CD4-positive, alpha-beta memory T cell (primary cell): ENCODE measurements around the gene SLC13A3. TPM values are rescaled to one million over a fixed set of nuclear protein-coding genes. Genes with fewer than 3 reads are reported as not detected.

Source experiments
- CTCF ChIA-PET: fragments of 350-600 bp; sonication (Branson Sonifier 250); formaldehyde crosslinking; loops from one replicate; lab custom pipeline; 2021; ENCODE audit warnings: inconsistent platforms; ENCODE audit not compliant: partially characterized antibody; lab: Charles Lee
- POLR2A ChIA-PET: fragments of 350-600 bp; sonication (Branson Sonifier 250); formaldehyde crosslinking; loops from one replicate; lab custom pipeline; 2021; ENCODE audit not compliant: partially characterized antibody; lab: Charles Lee
- DNase-seq, 5 donors: peaks; one replicate each; pipeline versions ENCODE4 v3.0.0 to v3.0.0-alpha.2; 2020 to 2022; ENCODE audit warnings: mixed read lengths in 1 of 5
- H3K27ac ChIP-seq: one replicate; pipeline ENCODE4 v1.7.0; 2013; ENCODE audit warnings: low read depth, low read length
- H3K27me3 ChIP-seq: 2 replicates; pipeline ENCODE4 v1.7.0; 2013; ENCODE audit warnings: mild to moderate bottlenecking, low read length, moderate library complexity; ENCODE audit not compliant: insufficient read depth
- H3K36me3 ChIP-seq: 2 replicates; pipeline ENCODE4 v1.7.0; 2013; ENCODE audit warnings: mild to moderate bottlenecking, low read length, moderate library complexity; ENCODE audit not compliant: insufficient read depth
- H3K4me1 ChIP-seq: 2 replicates; pipeline ENCODE4 v1.7.0; 2013; ENCODE audit warnings: mild to moderate bottlenecking, low read length, moderate library complexity; ENCODE audit not compliant: insufficient read depth
- H3K4me3 ChIP-seq, 2 donors: one replicate each; pipeline ENCODE4 v1.7.0; 2013; ENCODE audit warnings: low read length in 2 of 2, mild to moderate bottlenecking in 1 of 2
- H3K9me3 ChIP-seq, 2 donors: one replicate each; pipeline ENCODE4 v1.7.0; 2013; ENCODE audit warnings: low read length in 2 of 2, control low read depth in 1 of 2; ENCODE audit not compliant: control insufficient read depth in 1 of 2
- H3K27ac Mint-ChIP-seq, 7 donors: one replicate each; pipeline ENCODE4 v1.8.0; 2020 to 2021; ENCODE audit warnings: mixed read lengths in 7 of 7, mild to moderate bottlenecking in 6 of 7, inconsistent platforms in 3 of 7, moderate library complexity in 3 of 7
- H3K27me3 Mint-ChIP-seq, 2 donors: one replicate each; pipeline ENCODE4 v1.8.0; 2020 to 2021; ENCODE audit warnings: mixed read lengths in 2 of 2
- H3K36me3 Mint-ChIP-seq, 2 donors: one replicate each; pipeline ENCODE4 v1.8.0; 2020 to 2021; ENCODE audit warnings: mixed read lengths in 2 of 2, inconsistent platforms in 1 of 2, mild to moderate bottlenecking in 1 of 2
- H3K4me1 Mint-ChIP-seq, 4 donors: one replicate each; pipeline ENCODE4 v1.8.0; 2020 to 2021; ENCODE audit warnings: mixed read lengths in 4 of 4, mild to moderate bottlenecking in 1 of 4
- H3K4me3 Mint-ChIP-seq, 8 donors: one replicate each; pipeline ENCODE4 v1.8.0; 2020 to 2021; ENCODE audit warnings: mixed read lengths in 8 of 8, mild to moderate bottlenecking in 7 of 8, moderate library complexity in 6 of 8, inconsistent platforms in 3 of 8
- H3K9me3 Mint-ChIP-seq, 8 donors: one replicate each; pipeline ENCODE4 v1.8.0; 2020 to 2021; ENCODE audit warnings: mixed read lengths in 8 of 8, mild to moderate bottlenecking in 5 of 8, inconsistent platforms in 3 of 8, moderate library complexity in 1 of 8
- intact Hi-C: fragments of 100-400 bp; cut with micrococcal nuclease; formaldehyde crosslinking; loops from one replicate; pipeline ENCODE4 v1.15.1; 2023
- polyA plus RNA-seq, 2 donors: library from polyadenylated mRNA; unstranded; fragments of 300-500 nt; fragmentation: Illumina TruSeq; gene quantifications; one replicate each; pipeline ENCODE4 v1.2.3, GENCODE V29; 2021
- total RNA-seq, 2 experiments: library from RNA; stranded (reverse); gene quantifications; one replicate each; pipeline ENCODE4 v1.2.3, GENCODE V29; 2021

The SLC13A3 gene
- total and polyA plus RNA-seq, 4 experiments from 2014 or later = 0.36 TPM; not detected in 3

- no peaks in the 10 kb centered on the region for H3K36me3 Mint-ChIP-seq
Observed at GRCh38 chr20:46695892-46696291, 44.6 kb upstream of the SLC13A3 start.

GRCh38 chr20:46694484-46694883 lies 43.2 kb upstream of the SLC13A3 start:
- Mint-ChIP-seq H3K4me3 (no peak overlapping the region), H3K4me1 (peaks cover 5 to 11% (median 9%) of the 10 kb centered on the region in 4 donors), H3K36me3 (peaks cover 0 to 3% of the 10 kb centered on the region in 2 donors), H3K27me3 (peaks cover 7 to 17% of the 10 kb centered on the region in 2 donors), H3K9me3 (peaks cover 0 to 5% (median 0%) of the 10 kb centered on the region in 8 donors), H3K27ac (peak overlapping the region in 1 of 7 donors; percentile 12)
- ChIA-PET POLR2A (no interaction called here), CTCF (interaction anchor here (0.8 to 1.3 kb wide), 3 partner anchors 9 to 13 kb away, joined by 3 to 4 read pairs (median 3); no protein-coding TSS in a partner anchor)
- Histone ChIP-seq H3K9me3 (no peaks in the 10 kb centered on the region), H3K4me1 (peaks cover 6% of the 10 kb centered on the region), H3K36me3 (no peaks in the 10 kb centered on the region), H3K27ac (no peak overlapping the region), H3K27me3 (no peaks in the 10 kb centered on the region), H3K4me3 (no peak overlapping the region)
- DNase-seq = no peak
- intact Hi-C loops = no loop called here

More at GRCh38 chr20:46695892-46696291, 44.6 kb upstream of the SLC13A3 start:
- Histone ChIP-seq H3K4me1 (no peaks in the 10 kb centered on the region), H3K27me3 (no peaks in the 10 kb centered on the region), H3K4me3 (no peak overlapping the region), H3K27ac (no peak overlapping the region), H3K9me3 (no peaks in the 10 kb centered on the region), H3K36me3 (no peaks in the 10 kb centered on the region)
- Mint-ChIP-seq H3K9me3 (peaks cover 0 to 5% (median 0%) of the 10 kb centered on the region in 8 donors), H3K27me3 (peaks cover 12 to 27% of the 10 kb centered on the region in 2 donors), H3K4me1 (peaks cover 0 to 7% (median 4%) of the 10 kb centered on the region in 4 donors), H3K4me3 (no peak overlapping the region), H3K27ac (no peak overlapping the region)
- DNase-seq = no peak
- ChIA-PET CTCF (interaction anchor here (1.4 to 1.9 kb wide), 2 partner anchors 14 to 16 kb away, joined by 3 to 11 read pairs; no protein-coding TSS in a partner anchor), POLR2A (no interaction called here)
- intact Hi-C loops = no loop called here

- POLR2A ChIA-PET = no interaction called here
- DNase-seq = no peak
- H3K9me3 Mint-ChIP-seq = peaks cover 0 to 2% (median 0%) of the 10 kb centered on the region in 8 donors
- intact Hi-C loops = no loop called here
- H3K4me3 ChIP-seq = no peak overlapping the region
- no peaks in the 10 kb centered on the region for H3K27me3 ChIP-seq
- H3K27me3 Mint-ChIP-seq = peaks cover 1 to 5% of the 10 kb centered on the region in 2 donors
- peaks cover 4% of the 10 kb centered on the region for H3K36me3 ChIP-seq
- peaks cover 6 to 18% of the 10 kb centered on the region in 2 donors for H3K36me3 Mint-ChIP-seq
- H3K27ac Mint-ChIP-seq = no peak overlapping the region
- CTCF ChIA-PET = no interaction called here
- H3K27ac ChIP-seq = no peak overlapping the region
- H3K9me3 ChIP-seq = no peaks in the 10 kb centered on the region
- peaks cover 22 to 35% (median 33%) of the 10 kb centered on the region in 4 donors for H3K4me1 Mint-ChIP-seq
- H3K4me1 ChIP-seq = peaks cover 31% of the 10 kb centered on the region
- H3K4me3 Mint-ChIP-seq = peak overlapping the region in 1 of 8 donors; percentile 8
Observed at GRCh38 chr20:46691196-46691595, 39.9 kb upstream of the SLC13A3 start.

GRCh38 chr20:46690219-46691106 lies 39.2 kb upstream of the SLC13A3 start:
- Mint-ChIP-seq H3K27me3 (peaks cover 0 to 1% of the 10 kb centered on the region in 2 donors), H3K27ac (peak overlapping the region in 6 of 7 donors; percentile 20 to 98 (median 90)), H3K36me3 (peaks cover 11 to 23% of the 10 kb centered on the region in 2 donors), H3K4me3 (peak overlapping the region; percentile 47 to 100 (median 75)), H3K9me3 (peaks cover 0 to 2% (median 0%) of the 10 kb centered on the region in 8 donors), H3K4me1 (peaks cover 28 to 42% (median 39%) of the 10 kb centered on the region in 4 donors)
- ChIA-PET CTCF (interaction anchor here (1.6 kb wide), 1 partner anchor 10 kb away, joined by 13 read pairs; no protein-coding TSS in a partner anchor), POLR2A (interaction anchor here (0.7 kb wide), 1 partner anchor 666 kb away, joined by 3 read pairs; the partner anchor contains the start of gene ZMYND8)
- no peaks in the 10 kb centered on the region for H3K27me3 ChIP-seq
- no peak overlapping the region for H3K4me3 ChIP-seq
- H3K36me3 ChIP-seq = peaks cover 6% of the 10 kb centered on the region
- intact Hi-C loops = no loop called here
- no peak for DNase-seq
- peak overlapping the region; percentile 85 for H3K27ac ChIP-seq
- H3K4me1 ChIP-seq = peaks cover 39% of the 10 kb centered on the region
- no peaks in the 10 kb centered on the region for H3K9me3 ChIP-seq

- H3K9me3 Mint-ChIP-seq = peaks cover 0 to 2% (median 0%) of the 10 kb centered on the region in 8 donors
- H3K27ac Mint-ChIP-seq = peak overlapping the region; percentile 84 to 100 (median 97)
- no peak for DNase-seq
- peak overlapping the region; percentile 85 for H3K27ac ChIP-seq
- H3K4me3 ChIP-seq = peak overlapping the region; percentile 49 to 92
- ChIA-PET POLR2A (interaction anchor here (0.7 to 1.1 kb wide), 2 partner anchors 13 to 667 kb away, joined by 3 to 5 read pairs; partner anchors contain the start of gene ZMYND8), CTCF (interaction anchor here (1.6 kb wide), 1 partner anchor 10 kb away, joined by 13 read pairs; no protein-coding TSS in a partner anchor)
- peaks cover 15 to 29% of the 10 kb centered on the region in 2 donors for H3K36me3 Mint-ChIP-seq
- intact Hi-C loops = loop anchor here (1.0 to 10.0 kb wide), 5 partner anchors 8 to 1802 kb away; partner anchors contain the start of genes DNTTIP1, ELMO2, WFDC3 and YWHAB
- H3K4me1 ChIP-seq = peaks cover 44% of the 10 kb centered on the region
- H3K27me3 ChIP-seq = no peaks in the 10 kb centered on the region
- peak overlapping the region; percentile 94 to 100 (median 98) for H3K4me3 Mint-ChIP-seq
- H3K36me3 ChIP-seq = peaks cover 12% of the 10 kb centered on the region
- peaks cover 31 to 46% (median 44%) of the 10 kb centered on the region in 4 donors for H3K4me1 Mint-ChIP-seq
- H3K9me3 ChIP-seq = no peaks in the 10 kb centered on the region
- H3K27me3 Mint-ChIP-seq = peaks cover 0 to 1% of the 10 kb centered on the region in 2 donors
Observed at GRCh38 chr20:46689754-46690085, 38.5 kb upstream of the SLC13A3 start.

GRCh38 chr20:46689082-46689753 lies 38.0 kb upstream of the SLC13A3 start, which contains the start of gene TP53RK:
Gene TP53RK, minus strand, starts transcription at chr20:46689444. Its CDS starts 30 bp downstream, at chr20:46689414.
- Histone ChIP-seq H3K4me3 (peak within 1 kb of the TSS; percentile 59 to 92), H3K27me3 (no peaks in the 10 kb centered on the region), H3K9me3 (no peaks in the 10 kb centered on the region), H3K36me3 (peaks cover 16% of the 10 kb centered on the region), H3K4me1 (peaks cover 46% of the 10 kb centered on the region), H3K27ac (peak within 1 kb of the TSS; percentile 85)
- peak; percentile 95 to 98 (median 96) for DNase-seq
- CTCF ChIA-PET = interaction anchor here (1.6 kb wide), 1 partner anchor 9 kb away, joined by 13 read pairs; no protein-coding TSS in a partner anchor
- H3K4me1 Mint-ChIP-seq = peaks cover 27 to 48% (median 41%) of the 10 kb centered on the region in 4 donors
- POLR2A ChIA-PET = interaction anchor here (1.1 kb wide), 1 partner anchor 12 kb away, joined by 5 read pairs; no protein-coding TSS in a partner anchor
- peak within 1 kb of the TSS; percentile 84 to 100 (median 97) for H3K27ac Mint-ChIP-seq
- no peaks in the 10 kb centered on the region for H3K27me3 Mint-ChIP-seq
- intact Hi-C loops = loop anchor here (1.0 to 10.0 kb wide), 5 partner anchors 8 to 1802 kb away; partner anchors contain the start of genes DNTTIP1, ELMO2, WFDC3 and YWHAB
- H3K36me3 Mint-ChIP-seq = peaks cover 15 to 31% of the 10 kb centered on the region in 2 donors
- peaks cover 0 to 2% (median 0%) of the 10 kb centered on the region in 8 donors for H3K9me3 Mint-ChIP-seq
- H3K4me3 Mint-ChIP-seq = peak within 1 kb of the TSS; percentile 95 to 100 (median 98)
